Hindlimb muscle (tissue), 1 donor: ENCODE data around the gene ALDOA. TPM values are rescaled to one million over a fixed set of nuclear protein-coding genes. Genes with fewer than 3 reads are reported as not detected.

Experiments used
- DNase-seq: peaks from one replicate; pipeline ENCODE4 v3.0.0-alpha.2; 2013
- polyA plus RNA-seq: library from polyadenylated mRNA; unstranded; fragments of 120-200 nt; gene quantifications from one replicate; pipeline ENCODE4 v1.2.1, GENCODE V29; 2013; ENCODE audit not compliant: insufficient read length

Gene ALDOA
- polyA plus RNA-seq, 1 donor = 2,997 TPM

- DNase-seq = no peak
Observed at GRCh38 chr16:30116291-30117207, 51.0 kb downstream of the ALDOA start.

GRCh38 chr16:30117768-30118167 is 52.2 kb downstream of the ALDOA start:
- no peak for DNase-seq

GRCh38 chr16:30119428-30119827 is 53.9 kb downstream of the ALDOA start:
- DNase-seq = no peak

Other genes starting within 250 kb of the ALDOA start
- gene PAGR1, start 249.6 kb upstream of the ALDOA start, polyA plus RNA-seq = 27.8 TPM
- 26.5 TPM for gene MVP, start 245.3 kb upstream of the ALDOA start, polyA plus RNA-seq
- 41.9 TPM for gene CDIPT, start 202.5 kb upstream of the ALDOA start, polyA plus RNA-seq
- 3.3 TPM for gene SEZ6L2, start 166.2 kb upstream of the ALDOA start, polyA plus RNA-seq
- gene ASPHD1, start 165.3 kb upstream of the ALDOA start, polyA plus RNA-seq = 1.0 TPM
- gene KCTD13, start 139.5 kb upstream of the ALDOA start, polyA plus RNA-seq = 14.0 TPM
- gene TMEM219, start 103.7 kb upstream of the ALDOA start, polyA plus RNA-seq = 61.2 TPM
- 36.0 TPM for gene TAOK2, start 91.9 kb upstream of the ALDOA start, polyA plus RNA-seq
- gene HIRIP3, start 70.1 kb upstream of the ALDOA start, polyA plus RNA-seq = 16.4 TPM
- 43.7 TPM for gene INO80E, start 69.5 kb upstream of the ALDOA start, polyA plus RNA-seq
- 1.4 TPM for gene DOC2A, start 54.7 kb upstream of the ALDOA start, polyA plus RNA-seq
- not detected for gene C16orf92, start 42.6 kb upstream of the ALDOA start, polyA plus RNA-seq
- gene TLCD3B, start 34.5 kb upstream of the ALDOA start, polyA plus RNA-seq = 1.6 TPM
- gene PPP4C, start 10.2 kb downstream of the ALDOA start, polyA plus RNA-seq = 64.3 TPM
- 0.77 TPM for gene TBX6, start 26.2 kb downstream of the ALDOA start, polyA plus RNA-seq
- 42.8 TPM for gene YPEL3, start 30.5 kb downstream of the ALDOA start, polyA plus RNA-seq
- 8.5 TPM for gene GDPD3, start 47.8 kb downstream of the ALDOA start, polyA plus RNA-seq
- 58.1 TPM for gene MAPK3, start 57.5 kb downstream of the ALDOA start, polyA plus RNA-seq
- gene CORO1A, start 117.8 kb downstream of the ALDOA start, polyA plus RNA-seq = 16.8 TPM
- 24.3 TPM for gene BOLA2B, start 127.9 kb downstream of the ALDOA start, polyA plus RNA-seq
- 17.2 TPM for gene SLX1A, start 128.1 kb downstream of the ALDOA start, polyA plus RNA-seq
- gene SULT1A3, start 133.5 kb downstream of the ALDOA start, polyA plus RNA-seq = 4.5 TPM
- gene NPIPB13, start 182.7 kb downstream of the ALDOA start, polyA plus RNA-seq = 15.5 TPM